Activated CD8-positive, alpha-beta memory T cell treated with anti-CD3 and anti-CD28 coated beads for 4 hours (primary cell): ENCODE measurements around the gene EYA3.

Experiments
- DNase-seq, 2 donors: peaks; one replicate each; pipeline ENCODE4 v3.0.0-alpha.2; 2020; ENCODE audit warnings: low read depth in 2 of 2

EYA3 gene

DNA sequence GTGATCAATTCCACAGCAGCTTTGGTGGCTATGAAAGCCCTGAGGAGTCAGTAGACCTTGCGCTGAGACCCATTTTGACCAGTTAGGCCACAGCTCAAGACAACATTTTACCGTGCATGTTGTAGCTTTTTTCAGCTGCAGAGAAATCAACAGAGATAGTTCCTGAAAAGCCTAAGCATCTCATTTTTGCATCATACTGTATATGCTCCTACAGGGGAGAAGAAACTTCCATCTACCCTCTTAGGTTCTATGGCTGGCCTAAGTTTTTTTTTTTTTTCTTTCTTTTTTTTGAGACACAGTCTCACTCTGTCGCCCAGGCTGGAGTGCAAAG, 24.8 kb upstream of the EYA3 start:
- DNase-seq: no peak

DNA sequence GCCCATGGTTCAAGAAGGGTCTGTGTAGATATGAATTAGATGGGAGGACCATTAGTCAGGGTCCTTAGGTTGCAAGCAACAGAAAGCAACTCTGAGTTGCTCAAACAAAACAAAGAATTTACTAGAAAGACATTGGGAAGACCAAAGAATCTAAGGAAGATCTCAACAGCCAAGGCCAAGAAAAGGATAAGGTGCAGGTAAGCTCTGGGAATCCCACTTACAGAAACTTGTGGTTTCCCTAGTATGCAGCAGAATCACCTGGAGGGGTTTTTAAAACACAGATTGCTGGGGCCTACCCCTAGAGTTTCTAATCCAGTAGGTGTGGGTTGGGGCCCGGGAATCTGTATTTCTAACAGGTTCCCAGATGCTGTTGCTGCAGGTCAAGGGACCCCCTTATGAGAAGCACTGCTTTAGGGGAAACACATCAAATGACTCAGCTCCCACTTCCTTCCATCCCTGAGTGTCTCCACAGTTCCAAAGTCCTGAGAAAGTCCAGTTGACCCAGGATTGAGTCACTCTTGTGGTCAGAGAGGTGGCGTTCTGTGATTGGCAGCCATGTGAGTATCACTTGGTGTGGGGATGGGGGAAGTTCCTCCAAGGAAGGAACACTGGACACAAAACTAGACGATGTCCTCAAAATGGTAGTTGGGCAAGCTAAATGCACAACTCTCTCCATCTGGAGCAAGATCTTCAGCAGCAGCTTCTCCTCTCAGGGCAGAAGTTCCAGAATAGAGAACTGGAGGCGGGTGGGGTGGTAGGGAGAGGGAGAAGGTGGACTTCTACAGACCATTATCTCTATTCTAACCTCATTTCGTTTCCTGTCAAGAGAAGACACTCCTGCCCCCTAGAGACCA, 24.2 kb upstream of the EYA3 start:
- DNase-seq: no peak

DNA sequence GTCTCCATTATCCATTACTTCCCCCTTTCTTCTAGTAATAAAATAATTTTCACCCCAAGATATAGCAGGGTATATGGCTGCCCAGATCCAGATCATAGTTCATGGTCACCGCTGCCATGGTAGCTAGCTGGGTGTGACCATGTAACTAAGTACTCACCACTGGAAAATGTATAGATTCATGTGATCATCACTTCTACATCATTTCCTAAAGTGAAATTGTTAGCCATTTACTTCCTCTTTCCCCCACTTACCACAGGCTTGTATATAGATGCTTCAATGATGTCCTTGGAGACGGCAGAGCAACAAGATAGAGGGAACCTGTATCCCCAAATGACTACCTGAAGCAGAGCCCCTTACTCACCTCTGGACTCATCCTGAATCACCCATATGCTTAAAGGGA, 22.7 kb upstream of the EYA3 start:
- DNase-seq: no peak

DNA sequence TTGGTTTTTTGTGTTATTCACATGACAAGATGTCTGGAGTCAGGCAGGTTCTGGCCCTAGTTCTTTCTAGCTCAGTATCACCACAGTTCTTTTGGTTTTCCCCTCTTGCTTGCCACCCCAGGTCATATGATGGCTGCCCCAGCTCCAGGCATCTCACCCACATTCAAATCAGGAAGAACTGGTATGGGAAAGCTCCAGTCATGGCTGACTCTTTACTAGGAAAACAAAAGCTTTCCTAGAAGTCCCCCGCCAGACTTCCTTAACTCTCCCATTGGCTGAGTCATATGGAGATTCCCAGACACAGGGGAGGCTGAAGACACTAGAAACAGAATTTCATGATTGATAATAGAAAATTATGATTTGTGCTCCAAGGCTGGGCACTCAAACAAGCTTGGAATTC, 22.1 kb upstream of the EYA3 start:
- no peak for DNase-seq

DNA sequence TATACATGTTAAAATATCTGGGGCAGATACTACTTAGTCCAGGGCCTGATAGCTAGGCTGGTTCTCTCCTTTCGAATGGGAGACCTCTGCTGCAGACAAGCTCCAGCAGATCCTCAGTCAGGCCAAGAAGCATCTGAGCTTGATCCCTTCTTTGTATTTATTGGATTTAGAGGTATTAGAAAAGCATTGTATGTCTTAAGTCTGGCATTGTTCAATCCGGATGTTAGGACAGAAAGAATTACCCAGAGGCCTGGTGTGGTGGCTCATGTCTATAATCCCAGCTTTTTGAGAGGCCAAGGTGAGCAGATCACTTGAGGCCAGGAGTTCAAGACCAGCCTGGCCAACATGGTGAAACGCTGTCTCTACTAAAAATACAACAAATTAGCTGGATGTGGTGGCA, 21.2 kb upstream of the EYA3 start:
- DNase-seq: no peak

DNA sequence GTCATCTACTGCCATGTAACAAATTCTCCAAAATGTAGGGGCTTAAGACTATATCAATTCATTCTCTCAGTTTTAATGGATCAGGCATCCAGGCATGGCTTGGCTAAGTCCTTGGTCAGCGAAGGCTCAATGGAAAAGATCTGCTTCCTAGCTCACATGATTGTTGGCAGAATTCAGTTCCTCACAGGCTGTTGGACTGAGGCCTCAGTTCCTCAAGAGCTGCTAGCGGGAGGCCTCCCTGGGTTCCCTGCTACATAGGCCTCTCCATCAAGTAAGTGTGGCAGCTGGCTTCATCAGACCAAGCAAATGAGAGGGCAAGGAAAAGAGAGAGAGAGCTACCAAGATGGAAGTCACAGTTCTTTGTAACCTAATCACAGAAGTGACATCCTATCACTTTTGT, 19.6 kb upstream of the EYA3 start:
- DNase-seq: no peak

DNA sequence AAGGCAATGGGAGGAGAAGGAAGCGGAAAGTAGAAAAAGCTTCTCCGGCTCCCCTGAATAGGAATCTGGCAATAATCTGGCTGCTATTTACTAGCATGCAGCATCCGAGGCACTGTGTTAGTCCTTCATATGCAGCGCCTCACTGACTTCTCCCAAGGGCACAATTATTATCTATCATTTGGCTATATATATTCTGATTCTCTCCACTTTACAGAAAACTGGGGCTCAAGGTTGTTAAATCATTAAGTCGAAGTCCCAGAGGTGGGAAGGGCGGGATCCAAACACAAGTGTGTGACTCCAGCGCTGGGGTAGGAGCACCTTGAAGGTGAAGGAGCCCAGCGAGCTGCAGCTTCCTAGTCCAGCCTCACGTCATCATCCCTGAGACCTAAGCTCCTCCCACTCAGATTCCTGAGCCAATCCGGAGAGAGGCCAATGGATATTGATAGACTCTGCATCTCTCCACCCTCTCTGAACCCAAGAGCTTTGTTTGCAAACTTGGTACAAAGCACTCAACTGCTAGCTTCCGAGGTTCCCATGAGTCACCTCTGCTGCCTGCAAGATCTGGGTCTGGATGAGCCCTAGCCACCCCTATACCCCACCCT, 16.6 kb upstream of the EYA3 start:
- DNase-seq: no peak

DNA sequence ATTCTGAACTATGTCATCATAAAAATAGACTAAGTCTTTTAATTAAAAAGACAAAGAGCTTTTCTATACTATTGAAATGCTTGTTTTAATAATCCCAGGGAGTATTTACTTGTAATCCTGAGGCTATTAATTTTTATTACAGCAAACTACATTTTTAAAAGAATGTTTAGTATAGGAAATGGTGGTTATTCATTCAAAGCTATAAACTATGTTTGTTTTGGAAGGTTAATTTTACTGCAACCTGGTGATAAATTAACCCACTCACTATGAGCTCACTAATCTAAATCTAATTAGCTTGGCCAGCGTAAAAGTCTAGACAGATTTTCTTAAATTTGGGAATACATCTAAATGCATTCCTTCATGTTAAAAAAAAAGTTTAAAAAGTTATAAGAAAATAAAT, 13.8 kb upstream of the EYA3 start:
- no peak for DNase-seq

DNA sequence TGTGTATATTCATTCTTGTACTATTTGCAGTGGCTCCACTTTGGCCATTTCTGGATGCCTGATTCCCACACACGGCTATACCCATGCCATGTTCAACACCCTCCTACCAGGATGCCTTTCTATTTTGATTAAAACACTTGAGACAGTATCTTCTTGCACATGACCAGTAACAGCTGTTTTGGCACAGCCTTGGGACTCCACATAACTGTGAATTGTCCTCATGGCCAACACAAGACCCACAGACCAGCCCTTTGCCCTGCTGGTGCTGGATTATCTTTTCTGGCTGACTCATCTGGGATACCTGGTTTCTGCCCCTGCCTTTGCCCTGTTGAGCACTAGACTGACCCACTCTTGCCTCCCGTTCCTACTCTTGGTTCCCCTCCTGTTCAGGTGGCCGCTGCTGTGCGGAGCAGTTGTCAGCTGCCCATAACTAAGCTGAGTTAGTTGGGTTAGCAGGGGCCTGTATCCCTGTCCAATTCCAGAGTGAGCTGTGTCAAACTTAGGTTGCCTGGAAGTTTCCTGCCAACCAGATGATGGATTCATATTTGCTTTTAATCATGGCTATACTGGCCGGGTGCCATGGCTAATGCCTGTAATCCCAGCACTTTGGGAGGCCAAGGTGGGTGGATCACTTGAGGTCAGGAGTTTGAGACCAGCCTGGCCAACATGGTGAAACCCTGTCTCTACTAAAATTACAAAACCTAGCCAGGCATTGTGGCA, 10.8 kb upstream of the EYA3 start:
- DNase-seq: no peak

DNA sequence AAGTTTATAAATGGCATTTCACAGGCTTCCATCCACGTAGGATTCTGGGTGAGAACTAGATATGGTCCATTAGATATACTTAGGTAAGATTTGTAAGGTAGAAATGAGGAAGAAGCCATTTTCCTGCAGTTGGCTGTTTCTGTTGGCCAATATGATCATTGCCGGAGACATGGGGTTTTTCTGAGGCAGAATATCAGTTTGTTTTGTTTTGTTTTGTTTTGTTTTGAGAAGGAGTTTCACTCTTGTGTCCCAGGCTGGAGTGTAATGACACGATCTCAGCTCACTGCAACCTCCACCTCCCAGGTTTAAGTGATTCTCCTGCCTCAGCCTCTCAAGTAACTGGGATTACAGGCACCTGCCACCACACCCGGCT, 8.7 kb upstream of the EYA3 start:
- DNase-seq: no peak

DNA sequence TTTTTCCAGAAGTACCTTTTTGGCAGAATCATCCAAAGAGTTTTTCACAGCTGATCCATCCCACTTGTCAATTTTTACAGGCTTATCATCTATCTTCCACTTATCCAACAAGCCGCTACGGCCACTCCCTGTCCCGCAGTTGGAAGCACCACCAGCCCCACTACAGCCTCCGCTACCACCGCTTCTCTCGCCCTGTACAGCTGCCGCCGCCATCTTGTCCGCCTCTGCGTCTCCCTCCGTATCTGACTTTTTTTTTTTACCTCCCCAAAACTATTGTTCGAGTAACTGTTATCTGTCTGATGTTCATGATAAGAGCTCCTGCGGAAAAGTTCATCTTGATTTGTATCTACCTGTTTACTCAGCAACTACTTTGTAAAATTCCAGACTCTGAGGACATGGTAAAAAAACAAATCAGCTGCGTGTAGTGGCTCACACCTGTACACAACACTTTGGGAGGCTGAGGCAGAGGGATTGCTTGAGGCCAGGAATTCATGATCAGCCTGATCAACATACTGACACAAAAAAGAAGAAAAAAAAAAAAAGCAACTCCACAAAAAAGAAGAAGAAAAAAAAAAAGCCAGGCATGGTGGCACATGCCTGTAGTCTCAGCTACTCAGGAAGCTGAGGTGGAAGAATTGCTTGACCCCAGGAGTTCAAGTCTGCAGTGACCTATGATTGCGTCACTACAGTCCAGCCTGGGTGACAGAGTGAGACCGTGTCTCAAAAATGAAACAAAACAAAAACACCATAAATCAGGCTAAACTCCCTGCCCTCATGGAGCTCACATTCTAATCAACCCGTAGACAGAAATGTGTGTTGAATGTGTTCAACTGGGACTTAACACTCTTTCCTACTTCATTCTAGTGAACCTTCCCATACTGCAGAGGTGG, 8.0 kb upstream of the EYA3 start:
- DNase-seq: no peak

DNA sequence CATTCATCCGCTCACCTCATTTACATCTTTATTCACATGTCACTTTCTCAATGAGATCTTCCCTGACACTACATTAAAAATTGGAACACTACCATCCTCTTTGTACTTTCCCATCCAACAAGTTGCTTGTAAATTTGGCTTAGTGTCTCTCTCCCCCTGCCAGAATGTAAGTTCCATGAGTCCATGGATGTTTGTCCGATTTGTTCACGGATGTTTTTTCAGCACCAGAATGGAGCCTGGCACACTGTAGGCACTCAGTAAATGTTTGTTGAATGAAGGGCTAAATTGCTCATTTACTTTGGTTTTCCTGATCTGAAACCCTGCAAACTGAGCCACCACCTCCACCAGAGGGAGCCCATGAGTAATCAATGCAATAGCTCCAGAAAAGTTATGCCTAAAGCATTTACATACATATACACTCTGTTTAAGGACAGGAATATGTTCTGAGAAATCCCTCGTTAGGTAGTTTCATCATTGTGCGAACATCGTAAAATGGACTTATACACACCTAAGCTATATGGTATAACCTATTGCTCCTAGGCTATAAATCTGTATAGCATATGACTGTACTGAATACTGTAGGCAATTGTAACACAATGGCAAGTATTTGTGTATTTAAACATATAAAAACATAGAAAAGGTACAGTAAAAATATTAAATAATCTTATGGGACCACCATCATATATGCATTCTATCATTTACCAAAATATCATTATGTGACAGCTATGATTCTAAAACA, 2.8 kb upstream of the EYA3 start:
- peak; percentile 48 to 59 for DNase-seq

DNA sequence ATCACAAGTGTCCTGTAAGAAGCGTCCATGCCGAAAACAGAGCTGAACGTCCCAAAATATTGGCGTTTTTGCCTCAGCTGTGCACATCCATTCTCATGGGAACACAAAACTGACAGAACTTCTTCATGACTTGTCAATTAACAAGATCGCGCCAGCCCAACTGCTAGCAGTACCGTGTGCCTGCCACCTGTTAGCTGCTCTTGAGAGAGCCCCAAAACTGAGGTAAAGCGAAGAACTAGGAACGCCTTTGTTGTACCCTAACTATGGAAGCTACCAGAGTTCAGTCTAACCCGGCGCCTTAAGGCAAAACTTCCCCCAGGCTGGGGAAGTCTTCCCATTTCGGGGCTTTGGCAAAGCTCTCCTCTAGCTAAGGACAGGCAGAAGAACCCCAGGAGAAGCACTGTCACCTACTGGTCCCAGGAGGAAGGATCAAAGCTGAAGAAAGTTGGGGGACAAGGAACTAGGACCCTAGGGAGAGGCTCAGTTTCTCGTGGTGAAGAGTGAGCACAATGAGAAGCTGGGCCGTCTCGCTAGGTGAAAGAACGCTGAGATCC, 719 bp downstream of the EYA3 start:
- DNase-seq: no peak

DNA sequence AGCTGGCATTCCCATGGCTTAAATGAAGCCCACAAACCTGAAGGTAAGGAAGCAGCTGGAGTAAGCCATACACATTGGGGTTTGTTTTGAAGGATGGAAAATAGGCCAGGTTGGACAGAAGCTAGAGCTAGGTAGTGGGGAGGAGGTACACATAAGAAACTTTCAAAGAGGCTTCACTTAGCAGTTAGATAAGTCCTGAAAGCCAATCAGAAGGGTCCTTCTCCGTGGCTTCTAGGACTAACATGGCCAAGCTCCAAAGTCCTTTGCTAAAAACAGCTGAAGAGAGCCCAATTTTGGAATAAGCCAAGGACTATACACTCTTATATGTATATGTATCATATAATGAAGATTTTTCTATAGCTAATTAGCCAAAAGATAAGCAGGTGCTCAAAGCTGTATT, 1.8 kb downstream of the EYA3 start:
- no peak for DNase-seq

DNA sequence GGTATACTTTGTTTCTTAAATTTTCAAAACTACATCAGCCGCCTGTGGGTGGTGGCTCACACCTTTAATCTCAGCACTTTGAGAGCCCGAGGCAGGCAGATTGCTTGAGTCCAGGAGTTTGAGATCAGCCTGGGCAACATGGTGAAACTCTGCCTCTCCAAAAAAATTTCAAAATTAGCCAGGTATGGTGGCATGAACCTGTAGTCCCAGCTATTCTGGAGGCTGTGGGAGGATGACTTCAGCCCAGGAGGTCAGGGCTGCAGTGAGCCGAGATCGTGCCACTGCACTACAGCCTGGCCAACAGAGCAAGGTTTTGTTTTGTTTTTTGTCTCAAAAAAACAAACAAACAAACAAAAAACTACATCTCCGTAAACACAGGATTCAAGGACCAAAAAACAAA, 3.3 kb downstream of the EYA3 start:
- DNase-seq: no peak

DNA sequence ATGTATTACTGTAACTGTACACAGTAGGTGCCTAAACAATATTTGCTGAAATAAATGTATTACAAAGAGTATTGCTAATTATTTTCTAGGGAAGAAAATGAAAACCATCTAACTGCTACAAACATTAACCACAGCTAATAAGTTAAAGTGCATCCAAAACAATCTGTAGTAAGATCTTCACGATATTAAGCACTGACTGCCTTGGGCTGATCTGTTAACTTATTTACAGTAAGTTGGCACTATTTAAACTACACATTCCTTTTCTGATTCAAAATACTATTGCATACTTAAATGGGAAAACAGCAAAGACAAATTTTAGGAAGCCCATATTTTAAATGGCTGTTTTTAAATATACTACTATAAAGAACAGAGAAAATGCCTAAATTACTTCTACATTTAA, 4.5 kb downstream of the EYA3 start:
- DNase-seq: no peak

DNA sequence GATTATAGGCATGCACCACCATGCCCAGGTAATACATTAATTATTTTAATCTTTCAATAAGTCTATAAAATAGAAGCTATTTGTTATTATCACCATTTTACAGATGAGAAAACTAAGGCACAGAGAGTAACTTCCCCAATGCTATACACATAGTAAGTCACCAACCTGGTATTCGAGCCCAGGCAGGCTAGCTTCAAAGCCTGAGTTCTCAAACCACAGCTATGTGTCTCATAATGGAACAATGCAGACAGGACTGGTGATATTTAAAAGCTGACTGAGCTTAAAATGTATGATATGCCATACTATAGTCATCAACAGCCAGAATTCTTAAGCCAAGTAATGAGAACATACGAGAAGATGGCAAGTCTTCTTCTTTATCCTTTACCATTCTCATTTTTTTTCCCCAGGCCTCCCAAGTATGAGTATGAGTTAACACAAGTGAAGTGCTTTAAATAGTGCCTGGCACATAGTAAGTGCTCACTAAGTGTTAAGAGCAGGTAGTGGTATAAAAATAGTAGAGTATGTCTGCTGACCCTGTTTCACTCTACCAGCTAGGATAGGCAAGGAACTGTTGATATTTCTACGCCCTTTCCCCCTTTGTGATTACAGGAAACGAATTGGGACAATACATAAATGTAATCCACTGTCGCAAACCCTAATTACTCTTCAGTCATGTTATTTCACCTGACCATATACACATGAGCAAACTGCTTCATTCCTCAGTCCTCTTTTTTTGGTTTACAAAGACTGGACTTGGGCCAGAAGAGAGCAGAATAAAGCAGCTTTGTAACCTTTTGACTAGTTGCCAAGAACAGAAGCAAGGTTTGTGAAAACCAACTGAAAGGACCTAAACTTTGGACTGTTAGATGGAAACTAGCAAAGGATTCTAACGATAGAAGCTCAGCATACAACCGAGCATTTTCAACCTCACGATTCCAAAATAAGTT, 9.5 kb downstream of the EYA3 start:
- DNase-seq: no peak

DNA sequence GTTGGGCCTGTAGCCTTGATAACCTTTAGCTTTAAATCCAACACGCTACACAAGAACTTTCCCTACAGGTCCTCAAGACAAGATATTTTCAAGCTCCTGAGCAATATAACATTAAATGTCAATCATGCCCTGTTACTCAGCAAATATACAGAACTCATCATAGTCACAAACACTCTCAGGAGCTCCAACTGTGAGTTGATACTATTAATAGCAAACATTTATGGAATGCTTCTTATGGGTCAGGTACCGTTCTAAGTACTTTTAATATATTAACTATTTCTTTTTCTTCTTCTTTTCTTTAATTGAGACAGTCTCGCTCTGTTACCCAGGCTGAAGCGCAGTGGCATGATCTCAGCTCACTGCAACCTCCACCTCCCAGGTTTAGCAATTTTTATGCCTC, 10.1 kb downstream of the EYA3 start:
- no peak for DNase-seq

DNA sequence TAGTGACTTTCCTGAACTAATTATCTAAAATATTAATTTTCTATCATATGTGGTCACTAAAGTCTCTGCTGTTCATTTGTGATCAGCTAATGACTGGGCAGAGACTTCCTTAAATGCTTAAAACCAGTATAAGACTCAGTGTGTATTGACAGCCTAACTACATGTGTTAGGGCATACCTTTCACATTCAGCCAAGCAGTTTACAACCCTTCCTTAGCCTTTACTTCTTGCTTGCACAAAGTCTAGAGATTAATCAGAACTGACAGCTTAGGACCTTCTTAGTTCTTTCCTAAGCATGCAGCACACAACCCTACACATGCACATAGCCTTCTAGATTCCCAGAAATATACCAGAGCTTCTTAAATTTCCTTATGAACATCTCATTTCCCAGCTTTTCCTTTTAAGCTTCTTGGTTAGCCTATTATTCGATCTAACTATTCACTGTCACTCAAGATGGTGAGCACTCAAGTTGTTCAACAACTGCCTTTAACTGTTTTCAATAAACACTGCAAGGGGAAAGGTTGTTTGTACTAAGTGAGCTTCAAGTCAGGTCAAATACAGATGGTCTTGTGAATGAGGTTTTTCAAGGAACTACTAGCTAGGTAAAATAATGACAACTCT, 13.4 kb downstream of the EYA3 start:
- DNase-seq: no peak

DNA sequence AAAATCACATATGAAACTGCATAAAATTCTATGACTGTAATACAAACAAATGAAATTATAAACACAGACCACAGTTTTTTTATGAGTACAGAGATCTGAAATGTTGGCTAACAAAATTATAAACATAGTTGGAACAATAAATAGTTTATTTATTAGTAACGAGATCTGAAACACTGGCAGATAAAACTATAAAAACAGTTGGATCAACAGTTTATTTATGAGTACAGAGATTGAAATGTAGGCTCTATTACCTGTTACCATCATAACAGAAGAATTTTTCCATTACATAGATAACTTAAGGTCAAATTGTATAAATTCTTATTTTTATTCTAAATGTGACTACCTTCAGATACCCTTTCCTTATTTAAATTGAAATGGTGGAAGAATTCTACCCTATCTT, 14.5 kb downstream of the EYA3 start:
- DNase-seq: no peak
